ENCODE measurements around the gene COL20A1. TPM values are rescaled to one million over a fixed set of nuclear protein-coding genes. Genes with fewer than 3 reads are reported as not detected.

The COL20A1 gene
- total RNA-seq, 3 donors from 2014 or later, result not detected

DNA sequence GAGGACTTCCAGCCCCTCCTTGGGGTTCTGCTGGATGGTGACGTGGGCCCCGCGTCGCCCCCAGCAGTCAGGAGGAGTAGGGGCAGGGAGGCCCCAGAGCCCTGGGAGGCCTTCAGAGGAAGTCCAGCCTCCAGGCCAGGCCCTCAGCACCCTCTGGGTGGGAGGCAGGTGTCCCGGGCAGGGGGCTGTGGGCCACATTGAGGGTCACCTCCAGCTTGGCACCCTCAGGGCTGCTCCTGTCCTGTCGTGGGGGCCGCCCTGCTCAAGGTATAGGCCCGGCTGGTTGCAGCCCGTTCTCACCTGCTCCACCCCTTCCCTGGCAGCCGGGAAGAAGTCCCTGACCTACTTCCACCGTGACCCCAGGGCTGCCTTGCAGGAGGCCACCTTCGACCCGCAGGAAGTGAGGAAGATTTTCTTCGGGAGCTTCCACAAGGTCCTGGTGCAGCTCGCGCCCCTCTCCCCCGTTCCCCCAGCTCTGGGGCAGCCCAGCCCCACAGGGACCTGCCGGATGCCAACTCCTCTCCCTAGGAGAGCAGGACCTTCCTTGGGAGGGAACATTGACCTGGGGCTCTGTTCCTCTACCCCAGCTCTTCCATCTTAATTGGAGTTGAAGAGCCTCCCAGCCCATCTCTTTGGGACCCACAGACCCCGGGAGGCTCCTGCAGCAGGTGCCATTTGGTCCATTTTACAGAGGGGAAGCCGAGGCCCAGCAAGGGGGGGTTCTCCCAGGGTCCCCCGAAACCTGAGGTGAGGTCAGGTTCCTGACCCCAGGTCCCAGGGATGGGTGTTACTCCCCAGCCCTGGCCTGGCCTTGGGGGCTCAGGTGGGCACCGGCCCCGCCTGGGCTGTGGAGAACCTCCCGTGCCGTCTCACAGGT, 26.4 kb downstream of the COL20A1 start:
- Mint-ChIP-seq H3K9me3 (no peaks in the 10 kb centered on the region), H3K4me1 (ENCODE audit: low read depth) (no peaks in the 10 kb centered on the region)
- ATAC-seq, result no peak

GRCh38 chr20:63320041-63320511, 27.1 kb downstream of the COL20A1 start:
- no peaks in the 10 kb centered on the region for H3K36me3 Mint-ChIP-seq (ENCODE audit: insufficient read depth)
- no peaks in the 10 kb centered on the region for H3K4me1 Mint-ChIP-seq (ENCODE audit: low read depth)
- H3K27me3 Mint-ChIP-seq (ENCODE audit: low read depth), result peaks cover 5% of the 10 kb centered on the region
- DNase-seq (no peak), ATAC-seq (no peak)
- no peak overlapping the region for H3K4me3 Mint-ChIP-seq
- no peaks in the 10 kb centered on the region for H3K9me3 Mint-ChIP-seq

More for the DNA sequence above, 26.4 kb downstream of the COL20A1 start:
- Mint-ChIP-seq H3K36me3 (ENCODE audit: insufficient read depth) (no peaks in the 10 kb centered on the region), H3K27me3 (ENCODE audit: low read depth) (peaks cover 5% of the 10 kb centered on the region), H3K4me3 (no peak overlapping the region)
- no peak for DNase-seq

- Mint-ChIP-seq H3K36me3 (ENCODE audit: insufficient read depth) (no peaks in the 10 kb centered on the region), H3K9me3 (no peaks in the 10 kb centered on the region), H3K27me3 (ENCODE audit: low read depth) (peaks cover 5% of the 10 kb centered on the region), H3K4me1 (ENCODE audit: low read depth) (no peaks in the 10 kb centered on the region), H3K4me3 (no peak overlapping the region)
- ATAC-seq (no peak), DNase-seq (no peak)
These were observed 27.7 kb downstream of the COL20A1 start for GRCh38 chr20:63320616-63321147.

DNA sequence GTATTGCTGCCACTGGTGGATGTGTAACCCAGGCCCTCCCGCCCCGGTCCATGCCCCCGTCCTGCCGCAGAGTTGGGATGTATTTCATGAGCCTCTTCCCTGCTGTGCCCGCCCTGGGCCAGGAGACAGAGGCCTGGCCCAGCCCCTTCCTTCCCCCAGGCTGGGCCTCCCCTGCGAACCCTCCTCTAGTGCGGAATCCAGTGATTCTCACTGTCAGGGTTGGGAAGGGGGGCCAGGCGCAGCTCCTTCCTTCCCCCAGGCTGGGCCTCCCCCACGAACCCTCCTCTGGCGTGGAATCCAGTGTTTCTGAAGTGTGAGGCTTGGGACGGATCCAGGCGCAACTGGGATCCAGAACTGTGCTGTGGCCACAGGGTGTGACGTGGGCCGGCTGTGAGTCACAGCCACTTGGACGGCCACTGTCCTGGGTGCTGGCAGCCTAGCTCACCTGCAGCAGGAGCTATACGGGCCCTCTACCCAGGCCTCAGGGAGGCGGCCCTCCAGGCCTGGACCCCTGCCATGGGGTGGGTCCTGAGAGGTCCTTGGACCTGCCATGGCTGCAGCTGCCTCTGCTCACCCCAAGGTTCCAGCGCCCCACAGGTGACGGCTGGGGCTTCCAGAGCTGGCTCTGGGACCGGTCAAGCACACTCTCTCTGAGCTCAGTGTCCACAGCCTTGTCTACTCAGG, 28.3 kb downstream of the COL20A1 start:
- DNase-seq, result no peak
- Mint-ChIP-seq H3K27me3 (ENCODE audit: low read depth) (peaks cover 5% of the 10 kb centered on the region), H3K4me1 (ENCODE audit: low read depth) (peaks cover under 1% of the 10 kb centered on the region), H3K36me3 (ENCODE audit: insufficient read depth) (no peaks in the 10 kb centered on the region), H3K9me3 (no peaks in the 10 kb centered on the region), H3K4me3 (no peak overlapping the region)
- ATAC-seq, result no peak

DNA sequence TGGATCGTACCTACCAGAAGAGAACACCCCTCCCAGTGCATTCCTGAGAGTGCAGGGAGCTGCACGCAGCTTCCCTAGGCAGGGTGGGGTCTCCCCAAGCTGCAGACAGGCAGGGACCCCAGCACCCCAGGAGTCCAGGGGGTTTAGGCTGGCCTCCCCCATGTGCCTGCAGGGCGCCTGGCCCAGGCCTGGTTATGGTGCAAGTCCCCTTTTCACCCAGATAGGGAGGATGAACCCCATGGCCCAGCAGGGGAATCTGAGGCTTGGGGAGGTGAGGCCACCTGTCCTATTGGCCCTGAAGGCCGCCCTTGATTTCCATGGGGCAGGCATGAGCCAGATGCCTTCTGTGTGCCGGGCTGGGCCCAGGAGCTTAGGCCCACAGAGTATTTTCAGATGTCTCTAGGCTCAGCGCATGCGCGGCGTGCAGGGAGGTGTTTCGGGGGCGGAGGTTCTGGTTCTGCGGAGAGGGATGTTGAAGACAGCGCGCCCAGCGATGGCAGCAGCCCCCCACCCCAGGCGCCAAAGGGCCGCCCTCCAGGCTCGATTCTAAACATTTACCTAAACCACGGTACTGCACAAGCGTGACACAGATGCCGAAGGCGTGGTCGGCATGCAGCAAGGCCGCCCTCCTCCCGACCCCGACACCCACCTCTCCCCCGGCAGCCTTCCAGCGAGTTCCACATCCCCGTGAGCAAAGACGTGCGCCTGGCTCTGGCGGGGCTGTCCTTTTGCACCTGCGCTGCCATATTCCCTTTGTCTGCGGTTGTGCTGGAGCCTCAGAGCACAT, 29.4 kb downstream of the COL20A1 start:
- H3K9me3 Mint-ChIP-seq, result no peaks in the 10 kb centered on the region
- H3K27me3 Mint-ChIP-seq (ENCODE audit: low read depth), result peaks cover 5% of the 10 kb centered on the region
- DNase-seq (no peak), ATAC-seq (no peak)
- peaks cover 4% of the 10 kb centered on the region for H3K4me1 Mint-ChIP-seq (ENCODE audit: low read depth)
- no peaks in the 10 kb centered on the region for H3K36me3 Mint-ChIP-seq (ENCODE audit: insufficient read depth)
- H3K4me3 Mint-ChIP-seq, result no peak overlapping the region

DNA sequence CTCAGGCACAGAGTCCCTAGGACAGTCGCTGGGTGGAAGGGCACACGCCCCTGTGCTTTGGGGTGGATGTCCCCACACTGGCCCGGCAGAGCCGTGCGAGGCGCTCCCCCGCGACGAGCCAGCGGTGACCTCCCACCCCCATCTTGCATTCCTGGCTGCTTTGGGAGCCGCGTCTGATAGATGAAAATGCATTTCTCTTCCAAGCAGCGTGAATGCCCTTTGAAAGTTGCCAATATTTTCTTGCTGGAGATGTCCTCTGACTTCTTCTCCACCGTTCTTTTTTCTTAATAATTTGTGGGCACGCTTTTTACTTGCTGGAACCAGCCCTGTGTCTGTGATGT, 29.9 kb downstream of the COL20A1 start:
- ATAC-seq (no peak), DNase-seq (no peak)
- peaks cover 5% of the 10 kb centered on the region for H3K27me3 Mint-ChIP-seq (ENCODE audit: low read depth)
- H3K9me3 Mint-ChIP-seq, result no peaks in the 10 kb centered on the region
- peaks cover 4% of the 10 kb centered on the region for H3K4me1 Mint-ChIP-seq (ENCODE audit: low read depth)
- no peaks in the 10 kb centered on the region for H3K36me3 Mint-ChIP-seq (ENCODE audit: insufficient read depth)
- no peak overlapping the region for H3K4me3 Mint-ChIP-seq

GRCh38 chr20:63323357-63323981, 30.5 kb downstream of the COL20A1 start:
- H3K36me3 Mint-ChIP-seq (ENCODE audit: insufficient read depth), result no peaks in the 10 kb centered on the region
- DNase-seq (no peak), ATAC-seq (no peak)
- no peak overlapping the region for H3K4me3 Mint-ChIP-seq
- H3K27me3 Mint-ChIP-seq (ENCODE audit: low read depth), result peaks cover 5% of the 10 kb centered on the region
- H3K9me3 Mint-ChIP-seq, result no peaks in the 10 kb centered on the region
- peaks cover 4% of the 10 kb centered on the region for H3K4me1 Mint-ChIP-seq (ENCODE audit: low read depth)

DNA sequence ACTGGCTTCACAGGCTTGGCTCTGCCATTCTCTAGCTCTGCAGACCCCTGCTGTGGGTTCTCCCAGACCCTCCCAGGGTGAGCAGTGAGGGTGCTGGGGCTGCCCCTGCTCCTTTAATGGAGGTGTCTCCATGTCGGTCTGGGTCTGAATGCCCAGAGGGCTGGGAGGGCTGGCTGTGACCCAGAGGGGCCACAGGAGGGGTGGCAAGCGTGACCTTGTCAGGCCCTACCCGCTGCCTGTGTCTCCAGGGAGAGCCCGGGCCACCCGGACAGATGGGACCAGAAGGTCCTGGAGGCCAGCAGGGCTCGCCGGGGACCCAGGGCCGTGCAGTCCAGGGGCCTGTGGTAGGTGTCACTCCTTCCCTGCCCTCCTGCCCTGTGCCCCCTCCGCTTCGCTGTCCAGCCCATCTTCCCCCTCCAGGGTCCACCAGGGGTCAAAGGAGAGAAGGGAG, 32.1 kb downstream of the COL20A1 start:
- no peak for DNase-seq
- Mint-ChIP-seq H3K4me1 (ENCODE audit: low read depth) (peaks cover 4% of the 10 kb centered on the region), H3K27me3 (ENCODE audit: low read depth) (peaks cover 5% of the 10 kb centered on the region), H3K36me3 (ENCODE audit: insufficient read depth) (no peaks in the 10 kb centered on the region), H3K4me3 (no peak overlapping the region), H3K9me3 (no peaks in the 10 kb centered on the region)
- ATAC-seq, result no peak

DNA sequence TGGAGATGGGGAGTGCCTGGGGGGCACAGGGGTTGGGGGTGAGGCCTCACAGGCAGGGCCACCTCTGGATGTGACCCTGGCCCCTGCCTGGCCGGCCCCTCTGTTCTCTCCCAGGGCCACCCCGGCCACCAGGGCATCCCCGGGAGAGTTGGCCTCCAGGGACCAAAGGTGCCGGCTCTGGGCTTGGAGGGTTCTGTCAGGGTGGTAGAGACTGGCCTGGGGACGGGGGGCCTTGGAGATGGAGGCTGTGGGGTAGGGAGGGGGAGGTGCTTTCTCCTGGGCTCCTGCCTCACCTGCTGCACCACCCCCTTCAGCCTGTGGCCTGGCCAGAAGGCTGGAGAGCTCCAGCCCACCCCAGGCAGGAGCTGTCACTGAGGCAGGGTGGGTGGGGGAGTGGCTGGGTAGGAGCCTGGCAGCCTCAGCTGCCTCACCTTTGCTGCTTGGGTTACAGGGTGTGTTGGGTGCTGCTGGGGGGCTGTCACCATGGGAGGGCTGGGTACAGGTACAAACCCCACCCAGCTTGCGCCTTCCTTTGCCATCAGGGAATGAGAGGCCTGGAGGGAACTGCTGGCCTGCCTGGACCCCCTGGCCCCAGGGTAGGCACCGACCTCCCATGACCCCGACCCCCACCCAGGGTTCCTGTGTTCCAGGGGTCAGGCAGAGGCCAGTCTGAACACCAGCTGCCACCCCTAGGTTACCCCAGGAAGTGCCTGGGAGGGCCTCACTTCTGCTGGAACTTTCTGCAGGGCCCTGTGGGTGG, 32.7 kb downstream of the COL20A1 start:
- DNase-seq, result no peak
- peaks cover 4% of the 10 kb centered on the region for H3K4me1 Mint-ChIP-seq (ENCODE audit: low read depth)
- H3K36me3 Mint-ChIP-seq (ENCODE audit: insufficient read depth), result no peaks in the 10 kb centered on the region
- no peak for ATAC-seq
- peaks cover 5% of the 10 kb centered on the region for H3K27me3 Mint-ChIP-seq (ENCODE audit: low read depth)
- no peak overlapping the region for H3K4me3 Mint-ChIP-seq
- no peaks in the 10 kb centered on the region for H3K9me3 Mint-ChIP-seq

DNA sequence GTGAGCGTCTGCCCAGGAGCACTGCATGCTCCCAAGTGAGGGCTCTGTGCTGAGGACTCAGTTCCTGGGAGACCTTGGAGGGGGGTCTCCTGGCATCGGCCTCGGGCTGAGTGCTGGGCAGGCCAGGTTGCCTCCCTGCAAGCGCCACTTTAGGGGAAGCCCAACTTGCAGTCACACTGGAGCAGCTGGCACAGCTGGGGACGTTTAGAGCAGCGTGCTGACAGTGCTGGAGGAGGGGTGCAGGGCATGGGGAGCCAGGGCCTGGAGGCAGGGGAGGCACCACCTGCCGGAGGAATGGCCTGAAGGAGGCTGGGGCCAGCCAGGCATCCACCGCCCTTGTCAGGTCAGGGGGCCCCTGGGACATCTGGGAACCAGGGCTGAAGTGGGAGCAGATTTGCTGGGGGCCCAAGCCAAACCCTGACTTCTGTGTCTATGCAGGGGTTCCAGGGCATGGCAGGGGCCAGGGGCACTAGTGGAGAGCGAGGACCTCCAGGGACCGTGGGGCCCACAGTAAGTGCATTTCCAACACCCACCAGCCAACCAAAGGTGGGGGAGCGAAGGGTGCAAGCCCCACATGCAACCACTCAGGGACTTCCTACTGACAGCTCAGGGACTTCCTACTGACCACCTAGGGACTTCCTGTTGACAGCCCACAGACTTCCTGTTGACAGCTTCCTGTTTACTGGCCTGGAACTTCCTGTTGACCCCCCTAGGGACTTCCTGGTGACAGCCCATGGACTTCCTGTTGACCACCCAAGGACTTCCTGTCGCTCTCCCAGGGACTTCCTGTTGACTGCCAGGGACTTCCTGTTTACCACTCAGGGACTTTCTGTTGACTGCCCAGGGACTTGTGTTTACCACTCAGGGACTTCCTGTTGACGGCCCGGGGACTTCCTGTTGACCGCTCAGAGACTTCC, 33.6 kb downstream of the COL20A1 start:
- Mint-ChIP-seq H3K4me1 (ENCODE audit: low read depth) (peaks cover 4% of the 10 kb centered on the region), H3K9me3 (peaks cover 2% of the 10 kb centered on the region), H3K36me3 (ENCODE audit: insufficient read depth) (no peaks in the 10 kb centered on the region), H3K4me3 (no peak overlapping the region), H3K27me3 (ENCODE audit: low read depth) (peaks cover 5% of the 10 kb centered on the region)
- no peak for ATAC-seq
- no peak for DNase-seq

DNA sequence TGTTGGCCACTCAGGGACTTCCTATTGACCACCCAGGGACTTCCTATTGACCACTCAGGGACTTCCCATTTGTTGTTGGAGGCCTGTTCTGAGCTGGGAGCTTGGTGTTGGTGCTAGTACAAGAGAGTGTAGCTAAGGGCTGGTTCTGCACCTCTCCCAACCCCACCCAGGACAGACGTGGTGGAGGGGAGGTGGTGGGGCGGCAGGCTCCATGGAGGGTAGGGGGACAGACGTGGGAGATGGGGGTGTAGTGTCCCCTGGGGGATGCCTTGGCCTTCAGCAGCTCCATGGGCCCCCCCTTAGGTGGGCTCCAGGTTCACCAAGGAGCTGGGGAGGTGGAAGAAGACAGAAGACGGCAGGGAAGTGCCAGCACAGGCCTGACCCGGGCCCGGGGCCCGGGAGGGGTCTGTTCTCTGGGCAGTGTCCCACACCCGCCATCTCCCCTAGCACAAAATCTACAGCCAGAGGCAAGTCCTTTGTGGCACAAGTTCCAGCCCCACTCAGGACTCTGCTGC, 34.3 kb downstream of the COL20A1 start:
- ATAC-seq, result no peak
- H3K4me1 Mint-ChIP-seq (ENCODE audit: low read depth), result peaks cover 4% of the 10 kb centered on the region

GRCh38 chr20:63328026-63328700, 35.2 kb downstream of the COL20A1 start:
- ATAC-seq, result no peak
- H3K9me3 Mint-ChIP-seq, result peaks cover 7% of the 10 kb centered on the region
- H3K36me3 Mint-ChIP-seq (ENCODE audit: insufficient read depth), result no peaks in the 10 kb centered on the region
- H3K4me3 Mint-ChIP-seq, result no peak overlapping the region
- no peak for DNase-seq
- H3K4me1 Mint-ChIP-seq (ENCODE audit: low read depth), result peaks cover 4% of the 10 kb centered on the region
- H3K27me3 Mint-ChIP-seq (ENCODE audit: low read depth), result peaks cover 5% of the 10 kb centered on the region

More for the DNA sequence above, 34.3 kb downstream of the COL20A1 start:
- Mint-ChIP-seq H3K4me3 (no peak overlapping the region), H3K36me3 (ENCODE audit: insufficient read depth) (no peaks in the 10 kb centered on the region), H3K27me3 (ENCODE audit: low read depth) (peaks cover 5% of the 10 kb centered on the region), H3K9me3 (peaks cover 7% of the 10 kb centered on the region)
- no peak for DNase-seq

All from activated T-cell treated with anti-CD3 and anti-CD28 coated beads, Interleukin-2, amount 50 U/mL, for 4 hours (primary cell).